ENCODE data around the gene CHST11.
A peak's percentile ranks its signal among the peaks of the same experiment; 100 is the strongest.

The CHST11 gene

DNA sequence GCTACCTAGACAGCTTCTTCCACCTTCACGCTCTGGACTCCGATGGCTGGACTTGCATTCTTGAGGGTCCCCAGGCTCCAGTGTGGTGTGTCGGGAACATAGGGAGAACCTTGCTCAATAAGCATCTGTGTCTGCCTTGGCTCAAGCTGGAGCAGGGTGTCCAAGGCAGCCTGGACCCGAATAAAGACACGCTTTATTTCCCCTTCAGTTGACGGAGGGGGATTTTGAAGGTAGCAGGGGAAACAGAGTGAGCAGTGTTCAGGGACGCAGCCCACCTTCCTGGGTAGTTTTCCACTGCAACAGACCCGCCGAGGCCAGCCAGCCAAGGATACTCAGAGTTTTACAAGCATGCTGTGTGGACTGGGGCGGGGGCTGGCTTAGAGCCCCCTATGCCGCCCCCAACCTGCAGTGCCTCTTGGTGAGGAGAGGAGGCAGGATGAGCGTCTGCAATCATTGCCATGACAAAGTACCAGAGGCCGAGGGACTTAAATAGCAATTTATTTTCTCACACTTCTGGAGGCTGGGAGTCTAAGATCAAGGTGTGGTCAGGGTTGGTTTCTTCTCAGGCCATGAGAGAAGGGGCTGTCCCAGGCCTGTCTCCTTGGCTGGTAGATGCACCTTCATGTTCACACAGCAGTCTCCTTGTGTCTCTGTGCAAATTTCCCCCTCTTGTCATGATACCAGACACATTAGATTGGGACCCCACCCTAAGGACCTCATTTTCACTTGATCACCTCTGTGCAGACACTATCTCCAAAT lies 201.2 kb downstream of the CHST11 start:
- DNase-seq: no peak

DNA sequence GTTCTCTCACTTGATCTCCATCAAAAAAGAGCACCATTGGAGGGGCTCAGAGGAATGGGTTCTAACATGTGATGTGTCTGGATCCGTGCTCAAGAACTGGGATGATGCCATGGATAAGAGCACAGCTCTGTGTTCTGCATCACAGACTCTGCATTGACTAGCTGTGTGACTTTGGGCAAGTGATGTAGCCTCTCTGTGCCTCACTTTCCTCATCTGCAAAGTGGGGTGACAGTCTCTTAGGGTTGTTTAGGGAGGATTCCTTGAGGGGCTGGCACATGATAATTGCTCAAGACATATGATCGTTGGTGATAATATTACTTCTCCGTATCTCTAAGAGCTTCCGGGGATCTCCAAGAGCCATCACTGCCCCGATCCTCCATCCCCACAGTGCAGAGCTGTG lies 202.3 kb downstream of the CHST11 start:
- no peak for DNase-seq

DNA sequence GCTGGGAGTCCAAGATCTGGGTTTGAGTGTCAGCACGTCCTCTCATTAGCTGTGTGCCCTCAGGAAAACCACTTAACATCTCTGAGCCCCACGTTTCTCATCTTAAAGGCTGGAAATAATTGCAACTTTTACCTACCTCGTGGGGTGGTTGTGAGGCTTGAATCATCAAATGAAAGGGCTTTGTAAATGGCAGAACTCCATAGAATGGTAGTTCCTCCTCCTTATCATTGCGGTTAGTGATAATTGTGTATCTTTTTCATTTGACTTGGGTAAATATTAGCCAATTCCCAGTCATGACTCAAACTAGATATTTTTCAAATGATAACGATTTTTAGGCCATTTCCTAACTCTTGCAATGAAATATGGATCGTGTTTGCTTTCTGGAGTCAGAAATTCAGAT lies 205.5 kb downstream of the CHST11 start:
- DNase-seq: no peak

DNA sequence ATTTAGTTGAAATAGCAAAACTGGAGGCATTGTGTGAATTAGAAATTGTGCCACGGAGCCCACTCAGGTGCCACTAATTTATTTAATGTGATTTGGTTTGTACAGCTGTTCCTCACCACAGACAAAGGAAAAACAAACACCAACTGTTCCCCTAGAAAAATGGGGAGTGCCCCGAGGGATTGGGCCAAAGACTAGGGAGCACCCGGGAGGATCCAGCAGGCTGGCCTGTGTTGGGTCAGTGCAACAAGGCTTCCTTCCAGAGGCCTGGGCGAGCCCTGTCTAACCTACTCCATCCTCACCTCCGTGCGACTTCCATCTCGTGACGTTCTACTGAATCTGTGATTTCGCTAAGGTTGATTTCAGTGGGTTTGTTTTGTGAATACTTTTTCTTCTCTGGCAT lies 206.2 kb downstream of the CHST11 start:
- no peak for DNase-seq

DNA sequence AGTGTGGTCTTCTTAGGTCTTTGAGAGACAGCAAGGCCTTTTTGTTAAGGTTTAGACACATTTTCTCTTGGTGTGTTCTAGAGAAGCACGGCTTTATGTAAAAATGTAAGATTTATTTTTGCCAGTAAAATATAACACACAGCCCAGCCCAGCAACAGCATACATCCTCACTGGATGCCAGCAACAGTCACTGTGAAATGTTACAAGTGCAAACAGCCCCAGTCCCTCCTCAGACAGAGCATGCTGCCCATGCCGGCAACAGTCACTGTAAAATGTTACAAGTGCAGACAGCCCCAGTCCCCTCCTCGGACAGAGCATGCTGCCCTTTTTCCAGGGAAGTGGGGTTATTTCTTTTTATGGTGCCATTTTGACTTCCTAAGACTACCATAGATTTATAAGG lies 207.6 kb downstream of the CHST11 start:
- no peak for DNase-seq

DNA sequence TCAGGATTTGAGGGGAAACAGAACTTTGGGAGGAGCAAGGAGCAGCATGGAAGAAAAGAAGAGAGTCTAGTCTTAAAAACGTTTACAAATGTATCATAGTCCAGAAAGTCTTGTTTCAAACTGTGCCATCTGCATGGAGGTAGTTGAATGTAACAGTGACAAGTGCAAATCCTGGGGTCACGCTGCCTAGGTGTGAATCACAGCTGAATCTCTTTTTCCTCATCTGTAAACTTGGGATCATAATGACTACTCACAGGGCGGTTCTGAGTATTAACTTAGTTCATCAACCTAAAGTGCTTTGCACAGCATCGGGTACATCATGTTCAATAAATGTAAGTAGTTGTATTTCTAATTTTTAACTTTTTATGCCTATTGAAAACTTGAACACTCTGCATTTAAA lies 208.5 kb downstream of the CHST11 start:
- peak; percentile 22 for DNase-seq

DNA sequence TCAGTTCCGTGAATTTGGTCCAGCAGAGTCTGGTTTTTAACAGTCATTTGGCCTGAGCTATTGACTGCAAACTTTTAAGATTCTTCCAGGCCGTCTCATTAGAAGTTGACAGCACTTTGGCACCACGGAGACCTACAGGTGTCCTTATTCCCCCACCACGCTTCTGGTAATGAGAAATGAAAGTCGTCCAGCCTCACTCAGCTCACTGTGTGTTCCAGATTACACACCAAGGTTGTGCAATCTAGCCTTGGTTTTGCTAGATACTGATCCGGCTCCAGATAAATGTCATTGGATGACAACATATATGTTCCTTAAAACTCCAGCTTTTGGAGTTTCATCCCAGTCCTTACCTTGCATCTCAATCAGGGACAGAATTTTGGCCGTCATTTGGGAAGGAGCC lies 210.4 kb downstream of the CHST11 start:
- no peak for DNase-seq

DNA sequence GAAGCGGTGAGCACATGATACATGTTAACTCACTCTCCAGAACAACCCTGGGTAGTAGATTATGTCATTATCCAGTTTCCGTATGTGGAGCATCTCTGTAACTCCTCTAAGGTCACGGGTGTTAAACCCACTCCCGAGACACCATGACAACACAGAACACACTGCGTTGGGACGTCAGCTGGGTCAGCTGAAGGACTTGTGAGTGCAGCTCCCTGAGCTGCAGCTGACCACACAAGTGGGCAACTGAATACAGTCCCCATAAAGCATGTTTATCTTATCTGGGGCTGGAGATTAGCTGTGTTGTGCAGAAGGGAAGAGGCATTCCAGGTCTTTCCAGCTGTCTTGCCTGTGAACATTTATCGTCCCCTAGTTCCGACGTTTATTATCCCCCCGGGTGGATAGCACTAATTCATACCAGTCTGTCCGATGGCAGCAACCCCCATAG lies 211.5 kb downstream of the CHST11 start:
- DNase-seq: no peak

DNA sequence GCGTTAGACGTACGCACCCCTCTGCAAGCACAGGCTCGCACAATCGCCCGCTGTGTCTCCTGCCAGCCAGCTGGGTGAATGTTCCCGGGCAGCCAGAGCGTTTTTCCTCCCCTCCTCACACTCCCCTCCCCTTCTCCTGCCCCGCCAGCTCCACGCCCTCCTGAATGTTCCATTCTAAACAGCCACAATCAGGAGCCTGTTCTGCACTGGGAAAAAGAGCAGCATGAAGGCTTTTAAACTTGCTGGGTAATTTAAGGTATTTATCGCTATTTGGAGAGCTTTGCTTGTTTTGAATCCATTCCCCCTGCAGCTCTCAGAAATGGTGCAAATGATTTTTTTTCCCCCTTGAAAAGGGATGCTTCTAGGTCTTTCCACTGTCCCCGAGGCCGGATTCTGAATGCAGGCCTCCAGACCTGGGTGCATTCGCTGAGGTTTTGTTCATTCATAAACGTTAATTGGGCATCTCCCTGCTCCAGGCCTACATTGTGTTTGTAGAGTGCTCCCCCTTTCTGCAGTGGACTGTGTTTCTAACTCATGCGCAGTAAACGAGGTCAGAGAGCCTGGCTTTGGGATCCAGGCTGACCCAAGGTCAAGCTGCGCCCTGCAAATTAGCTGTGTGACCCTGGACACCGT lies 212.5 kb downstream of the CHST11 start:
- no peak for DNase-seq

DNA sequence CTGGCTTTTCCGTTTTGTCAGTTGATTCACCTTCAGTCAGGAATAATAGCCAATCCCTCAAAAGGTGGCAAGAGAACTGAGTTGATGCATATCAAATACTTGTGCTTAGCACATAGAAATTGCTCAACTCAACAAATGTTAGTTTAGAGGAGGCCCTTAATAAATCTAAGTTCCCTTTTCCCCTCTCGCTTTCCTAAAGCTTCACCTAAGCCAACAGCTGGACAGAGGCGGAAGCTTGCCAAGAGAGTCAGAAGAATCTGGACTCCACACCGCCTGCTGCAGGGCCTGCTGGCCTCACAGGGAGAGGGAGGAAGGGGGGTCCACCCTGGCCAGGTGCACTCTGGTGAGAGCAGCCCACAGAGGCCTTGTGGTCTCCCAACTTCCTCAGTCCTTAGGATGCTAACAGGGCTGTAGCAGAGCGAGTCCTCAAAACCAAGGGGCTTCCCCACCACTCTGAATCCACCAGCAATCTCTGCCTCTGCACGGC lies 213.1 kb downstream of the CHST11 start:
- peak; percentile 5 for DNase-seq

DNA sequence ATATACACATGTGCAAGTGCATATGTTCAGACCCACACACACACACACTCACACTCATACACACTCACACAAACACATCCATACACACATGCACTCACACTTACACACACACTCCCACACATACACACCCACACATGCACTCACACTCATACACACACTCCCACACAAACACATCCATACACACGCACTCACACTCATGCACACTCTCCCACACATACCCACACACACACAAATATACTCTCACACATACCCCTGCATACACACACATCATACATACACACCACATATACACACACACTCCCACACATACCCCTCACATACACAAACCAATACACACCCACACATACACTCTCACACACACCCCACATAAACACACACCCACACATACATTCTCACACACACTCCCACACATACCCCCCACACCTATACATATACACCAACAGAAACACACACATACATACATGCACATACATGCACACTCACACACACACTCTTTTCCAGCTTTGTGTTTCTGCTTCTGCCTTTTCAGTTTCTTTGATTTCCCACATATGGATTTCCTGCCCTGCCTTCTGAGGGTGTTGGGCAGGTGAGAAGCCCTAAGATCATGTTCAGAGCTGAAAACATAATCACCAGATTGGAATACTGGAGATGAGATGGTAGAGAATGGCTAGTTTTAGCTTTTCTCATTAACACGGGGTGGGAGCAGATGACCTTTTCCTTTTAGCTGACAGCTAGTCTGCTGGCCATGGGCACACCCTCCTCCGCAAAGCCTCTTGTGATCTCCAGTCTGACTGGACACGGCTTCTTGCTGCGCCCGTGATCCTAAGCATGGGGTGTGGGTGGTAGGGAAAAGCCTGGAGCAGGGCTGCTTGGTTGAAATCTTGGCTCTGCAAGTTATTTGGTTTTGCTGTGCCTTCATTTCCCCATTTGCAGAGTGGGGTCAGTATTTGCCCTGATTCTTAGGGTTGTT lies 214.0 kb downstream of the CHST11 start:
- no peak for DNase-seq

DNA sequence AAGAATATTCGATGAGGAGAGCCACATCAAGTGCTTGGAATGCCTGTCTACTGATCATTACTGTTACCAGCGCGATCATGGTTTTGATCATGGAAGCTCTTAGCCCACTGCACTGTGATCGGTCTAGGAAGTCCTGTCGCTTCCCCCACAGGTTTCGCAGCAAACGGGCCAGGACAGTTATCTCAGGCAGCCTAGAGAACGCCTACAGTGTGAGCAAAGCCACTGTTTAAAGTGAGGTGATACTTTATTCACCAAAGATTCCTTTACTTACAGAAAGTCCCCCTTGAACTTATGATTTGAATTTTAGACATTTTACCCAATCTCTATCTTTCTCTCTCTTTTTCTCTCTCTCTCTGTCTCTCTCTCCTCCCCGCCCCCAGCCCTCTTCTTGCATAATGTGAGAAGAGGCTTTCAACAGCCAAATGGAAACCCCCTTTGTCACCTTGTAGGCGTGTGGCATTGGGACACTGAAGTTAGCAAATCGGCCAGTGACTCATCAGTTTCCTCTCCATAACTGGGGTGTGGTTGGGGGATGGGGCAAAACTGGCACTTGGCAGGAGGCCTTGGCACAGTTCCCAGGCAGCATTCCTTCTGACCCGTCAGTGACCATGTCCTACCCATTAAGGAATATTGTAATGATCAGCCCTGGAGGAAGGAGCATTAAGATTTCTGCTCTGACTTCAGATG lies 214.8 kb downstream of the CHST11 start:
- DNase-seq: peak; percentile 95

DNA sequence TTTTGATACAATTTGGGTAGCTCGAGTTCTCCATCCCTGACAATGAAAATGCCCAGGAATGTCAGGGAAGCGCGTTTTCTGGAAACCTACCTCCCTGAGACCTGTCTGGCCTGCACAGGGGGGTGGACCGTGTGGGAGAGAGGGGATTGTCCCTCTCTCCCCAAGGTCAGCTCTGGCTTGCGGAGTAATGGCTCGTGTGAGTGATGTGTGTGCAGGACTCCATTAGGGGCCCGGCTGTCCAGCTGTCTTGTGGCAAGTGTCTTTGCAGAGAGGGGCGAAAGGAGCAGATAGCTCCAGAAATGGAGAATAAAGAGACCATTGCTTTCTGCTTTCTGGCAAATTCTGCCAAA lies 215.3 kb downstream of the CHST11 start:
- DNase-seq: no peak

DNA sequence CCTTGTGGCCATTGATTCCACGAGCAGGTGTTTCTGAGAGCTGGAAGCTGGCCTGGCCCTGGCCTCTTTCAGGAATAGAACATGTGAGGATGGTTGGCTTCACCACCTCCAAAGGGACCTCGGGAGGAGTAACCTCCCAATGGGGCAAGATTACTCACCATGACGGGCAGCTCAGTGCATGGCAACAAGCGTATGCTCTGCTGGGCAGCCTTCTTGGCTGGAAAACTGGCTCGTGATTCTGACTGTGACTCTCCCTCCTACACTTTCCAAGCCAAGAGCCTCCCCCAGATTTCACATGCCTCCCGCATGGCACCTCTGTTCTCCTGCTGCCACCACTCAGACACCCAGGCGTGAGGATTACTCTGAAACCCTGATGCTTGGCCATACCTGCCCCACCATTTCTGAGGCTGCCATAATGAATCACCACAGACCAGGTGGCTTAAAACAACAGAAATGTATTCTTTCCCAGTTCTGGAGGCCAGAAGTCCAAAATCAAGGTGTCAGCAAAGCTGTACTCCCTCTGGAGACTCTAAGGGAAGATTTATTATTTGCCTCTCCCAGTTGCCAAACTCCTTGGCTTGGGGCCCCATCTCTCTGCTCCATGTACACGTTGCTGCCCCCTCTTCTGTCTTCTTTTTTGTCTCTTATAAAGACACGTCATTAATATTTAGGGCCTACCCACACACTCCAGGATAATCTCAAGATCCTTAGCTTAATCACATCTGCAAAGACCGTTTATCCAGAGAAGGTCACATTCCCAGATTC lies 215.9 kb downstream of the CHST11 start:
- DNase-seq: peak; percentile 13

DNA sequence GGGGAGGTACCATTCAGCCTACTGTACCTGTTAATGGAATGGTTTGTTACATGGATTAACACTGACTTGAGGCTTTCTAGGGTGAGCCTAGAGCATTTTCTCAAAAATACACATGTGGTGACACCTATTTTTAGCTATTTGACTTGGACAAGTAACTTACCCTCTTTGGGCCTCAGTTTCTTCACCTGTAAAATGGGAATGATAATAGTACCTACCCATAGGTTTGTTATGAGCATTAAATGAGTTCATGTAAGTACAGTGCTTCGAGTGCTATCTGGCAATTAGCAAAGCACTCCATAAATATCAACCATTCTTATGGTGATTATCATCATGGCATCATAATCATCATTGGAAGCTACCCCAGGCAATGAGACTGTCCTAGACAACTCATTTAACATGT lies 216.5 kb downstream of the CHST11 start:
- no peak for DNase-seq

DNA sequence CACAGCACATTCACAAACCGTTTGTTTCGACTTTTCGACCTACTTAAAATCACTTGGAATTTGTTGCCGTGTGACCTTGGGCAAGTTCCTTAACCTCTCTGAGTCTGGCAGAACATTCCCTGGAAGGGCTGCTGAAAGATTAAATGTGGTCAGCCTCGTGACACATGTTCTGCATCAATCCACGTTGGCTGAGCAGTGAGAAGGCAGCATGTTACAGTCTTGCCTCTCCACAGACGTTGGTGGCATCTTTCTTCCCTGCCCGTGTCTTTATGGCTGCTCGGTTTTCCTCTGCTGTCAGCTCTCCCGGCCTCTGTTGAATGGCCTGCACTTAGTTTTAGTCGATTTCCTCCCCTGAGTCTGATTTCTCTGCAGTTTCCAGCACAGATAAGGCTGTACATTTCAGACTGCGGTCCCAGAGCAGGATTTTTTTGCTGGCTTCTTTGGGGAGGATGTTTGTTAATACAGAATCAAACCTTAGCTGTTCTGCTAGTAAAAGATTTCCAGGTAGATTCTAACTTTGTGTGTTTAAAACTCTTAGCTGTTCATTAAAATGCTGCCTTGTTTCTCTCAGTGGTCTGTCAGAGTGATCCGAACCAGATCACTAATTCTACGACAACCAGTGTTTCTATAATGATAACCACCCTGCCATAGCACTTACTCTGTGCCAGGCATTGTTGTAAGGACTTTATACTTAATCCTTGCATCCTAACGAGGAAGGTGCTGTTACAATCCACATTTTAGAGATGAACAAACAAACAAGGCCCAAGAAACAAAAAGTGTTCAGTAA lies 217.1 kb downstream of the CHST11 start:
- DNase-seq: no peak

DNA sequence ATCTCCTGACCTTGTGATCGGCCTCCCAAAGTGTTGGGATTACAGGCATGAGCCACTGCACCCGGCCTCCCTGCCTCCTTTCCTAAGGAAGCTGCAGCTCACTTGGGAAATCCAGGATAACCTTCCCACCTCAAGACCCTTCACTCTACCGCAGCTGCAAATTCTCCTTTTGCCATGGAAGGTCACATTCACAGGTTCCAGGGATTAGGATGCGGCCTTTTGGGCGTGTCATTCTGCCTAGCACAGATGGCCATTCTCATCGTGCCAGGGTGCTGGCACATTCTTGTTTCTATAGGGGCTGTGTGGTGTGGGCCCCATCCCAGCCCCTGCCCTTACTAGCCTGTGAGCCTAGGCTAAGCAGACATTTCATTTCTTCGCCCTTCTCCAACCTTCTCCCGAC lies 219.9 kb downstream of the CHST11 start:
- no peak for DNase-seq

DNA sequence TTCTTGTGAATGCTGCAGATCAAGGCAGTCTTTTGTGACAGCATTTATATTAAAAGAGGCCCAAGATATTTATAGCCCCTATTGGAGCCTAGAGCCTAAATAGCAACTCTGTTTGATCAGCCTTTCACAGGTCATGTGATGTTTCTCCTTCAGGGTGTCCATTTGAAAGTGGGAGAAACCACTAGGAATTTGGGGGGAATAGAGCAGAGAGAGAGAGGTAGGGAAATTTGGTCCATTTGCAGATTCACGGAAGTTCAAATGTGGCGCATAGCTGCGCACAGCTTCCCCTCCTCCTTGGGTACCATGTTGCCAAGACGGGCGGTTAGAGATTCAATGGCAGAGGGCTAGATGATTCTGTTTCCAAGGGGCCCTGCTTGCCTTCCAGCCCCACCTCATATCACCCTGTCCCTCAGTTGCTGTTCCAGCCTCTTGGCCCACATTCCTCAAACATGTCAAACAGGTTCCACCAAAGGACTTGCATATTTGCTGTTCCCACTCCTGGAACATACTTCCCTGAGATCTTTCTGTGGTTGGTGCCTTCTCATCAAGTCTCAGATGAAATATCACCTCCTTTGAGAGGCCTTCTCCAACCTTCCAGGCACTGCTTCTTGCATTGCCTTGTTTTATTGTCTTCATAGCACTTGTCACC lies 220.8 kb downstream of the CHST11 start:
- DNase-seq: no peak

DNA sequence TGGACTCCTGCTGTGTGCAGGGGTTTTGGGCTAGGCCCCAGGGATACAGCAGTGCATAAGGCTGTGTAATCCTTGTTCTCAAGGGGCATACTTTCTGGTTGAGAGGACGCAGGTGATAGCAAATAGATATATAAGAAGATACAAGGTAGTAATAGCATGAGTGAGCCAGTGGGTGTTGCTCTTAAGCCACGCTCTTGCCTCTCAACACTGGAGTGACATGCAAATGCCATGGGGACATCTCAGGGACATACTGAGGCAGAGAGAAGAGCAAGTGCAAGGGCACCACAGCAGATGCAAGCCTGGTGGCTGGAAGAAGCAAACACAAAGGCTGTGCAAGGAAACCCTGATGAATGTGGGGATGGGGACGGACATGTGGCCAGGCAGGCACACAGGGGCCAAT lies 223.3 kb downstream of the CHST11 start:
- peak; percentile 33 for DNase-seq

DNA sequence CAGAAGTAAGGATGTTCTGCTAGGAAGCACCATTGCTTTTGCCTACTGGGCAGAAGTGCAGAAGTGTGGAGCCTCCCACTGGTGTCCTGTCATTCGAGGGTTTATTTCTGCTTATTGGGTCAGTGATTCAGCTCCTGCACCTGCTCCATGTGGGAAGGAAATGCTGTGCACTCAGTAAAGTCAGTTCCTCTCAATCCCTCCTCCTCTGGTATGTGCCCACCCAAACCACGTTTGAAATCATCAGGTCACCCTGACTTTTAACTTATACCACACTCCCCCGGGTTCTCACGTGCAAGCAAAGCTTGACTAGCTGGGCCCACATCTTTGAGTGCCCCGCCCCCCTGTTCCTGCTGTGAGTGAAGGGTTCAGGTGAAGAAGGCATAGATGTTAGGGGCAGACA lies 223.7 kb downstream of the CHST11 start:
- peak; percentile 37 for DNase-seq

All from stimulated activated CD4-positive, alpha-beta T cell treated with anti-CD3 and anti-CD28 coated beads, Interleukin-4, amount 100 ng/mL, for 24 hours (primary cell).